ENCODE results near the gene STAT6. TPM values are rescaled to one million over a fixed set of nuclear protein-coding genes. Genes with fewer than 3 reads are reported as not detected.

STAT6 gene
- total RNA-seq, 1 experiment from 2014 or later: 44.4 TPM

GRCh38 chr12:57142727-57143126 lies 31.6 kb upstream of the STAT6 start:
- Histone ChIP-seq H2AK5ac (ENCODE audit: insufficient read length, low read length) (no peak overlapping the region), H3K4me1 (ENCODE audit: insufficient read depth, low read length) (no peaks in the 10 kb centered on the region), H2BK120ac (ENCODE audit: low read depth, low read length, poor library complexity, severe bottlenecking) (no peak overlapping the region), H3K23me2 (ENCODE audit: insufficient read length, low read depth, low read length, poor library complexity, severe bottlenecking) (no peaks in the 10 kb centered on the region), H2BK20ac (ENCODE audit: low read depth, low read length, poor library complexity, severe bottlenecking) (no peak overlapping the region), H4K8ac (replicated peaks; ENCODE audit: insufficient read length, low read depth, low read length) (no peak overlapping the region), H4K5ac (ENCODE audit: insufficient read length, low read depth, low read length) (no peak overlapping the region), H3K18ac (ENCODE audit: insufficient read length, low read depth, low read length) (no peak overlapping the region), H3K4me2 (ENCODE audit: insufficient read depth, insufficient read length, low read length) (no peak overlapping the region), H3K9ac (ENCODE audit: extremely low read depth, insufficient read length, low read length) (no peak overlapping the region), H3K79me2 (ENCODE audit: insufficient read depth, low read length) (no peaks in the 10 kb centered on the region), H4K20me1 (ENCODE audit: control insufficient read depth, insufficient read depth, insufficient read length) (no peaks in the 10 kb centered on the region), H2BK15ac (ENCODE audit: low read depth, low read length) (no peak overlapping the region), H2BK5ac (ENCODE audit: insufficient read length, low read length) (no peak overlapping the region), H2AFZ (ENCODE audit: low read length) (no peak overlapping the region), H3K14ac (ENCODE audit: insufficient read depth, low read length) (no peak overlapping the region), H3K56ac (ENCODE audit: insufficient read length, low read depth, low read length) (no peak overlapping the region), H3K27ac (ENCODE audit: insufficient read length, low read depth, low read length) (no peak overlapping the region), H4K91ac (ENCODE audit: insufficient read length, low read depth, low read length) (no peak overlapping the region), H3K27me3 (ENCODE audit: insufficient read depth, low read length) (no peaks in the 10 kb centered on the region), H2BK12ac (ENCODE audit: insufficient read length, low read depth, low read length) (no peak overlapping the region), H3K79me1 (ENCODE audit: insufficient read depth, low read depth, low read length, poor library complexity, severe bottlenecking) (no peaks in the 10 kb centered on the region), H3K9me3 (ENCODE audit: control insufficient read depth, low read depth, low read length) (no peaks in the 10 kb centered on the region), H3T11ph (ENCODE audit: low read length) (no peak overlapping the region), H3K4ac (ENCODE audit: low read depth, low read length) (no peak overlapping the region), H3K23ac (ENCODE audit: insufficient read length, low read depth, low read length) (no peak overlapping the region)
- H3K27ac Mint-ChIP-seq: peak overlapping the region in 1 of 3 experiments; percentile 75; a peak in 1 of 7 replicates
- peaks cover 36 to 96% (median 94%) of the 10 kb centered on the region in 3 experiments; a peak in 6 of 7 replicates for H3K36me3 Mint-ChIP-seq (ENCODE audit: insufficient read depth in 1 of 3, low read depth in 3 of 3)
- H3K9me3 Mint-ChIP-seq: no peaks in the 10 kb centered on the region
- no peak for DNase-seq
- no peaks in the 10 kb centered on the region for H3K27me3 Mint-ChIP-seq (ENCODE audit: low read depth)
- TF ChIP-seq, protein P1, sequence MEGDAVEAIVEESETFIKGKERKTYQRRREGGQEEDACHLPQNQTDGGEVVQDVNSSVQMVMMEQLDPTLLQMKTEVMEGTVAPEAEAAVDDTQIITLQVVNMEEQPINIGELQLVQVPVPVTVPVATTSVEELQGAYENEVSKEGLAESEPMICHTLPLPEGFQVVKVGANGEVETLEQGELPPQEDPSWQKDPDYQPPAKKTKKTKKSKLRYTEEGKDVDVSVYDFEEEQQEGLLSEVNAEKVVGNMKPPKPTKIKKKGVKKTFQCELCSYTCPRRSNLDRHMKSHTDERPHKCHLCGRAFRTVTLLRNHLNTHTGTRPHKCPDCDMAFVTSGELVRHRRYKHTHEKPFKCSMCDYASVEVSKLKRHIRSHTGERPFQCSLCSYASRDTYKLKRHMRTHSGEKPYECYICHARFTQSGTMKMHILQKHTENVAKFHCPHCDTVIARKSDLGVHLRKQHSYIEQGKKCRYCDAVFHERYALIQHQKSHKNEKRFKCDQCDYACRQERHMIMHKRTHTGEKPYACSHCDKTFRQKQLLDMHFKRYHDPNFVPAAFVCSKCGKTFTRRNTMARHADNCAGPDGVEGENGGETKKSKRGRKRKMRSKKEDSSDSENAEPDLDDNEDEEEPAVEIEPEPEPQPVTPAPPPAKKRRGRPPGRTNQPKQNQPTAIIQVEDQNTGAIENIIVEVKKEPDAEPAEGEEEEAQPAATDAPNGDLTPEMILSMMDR (conservative IDR thresholded peaks at IDR 0.05): no peak
- no peak overlapping the region for H3K4me3 Mint-ChIP-seq
- no CpG with 5 or more reads among the region's 7 CpGs for WGBS (ENCODE audit: extremely low coverage, insufficient read length, low lambda C conversion rate)
- peaks cover 12 to 28% of the 10 kb centered on the region in 2 experiments for H3K4me1 Mint-ChIP-seq
